ENCODE results near the gene UGCG.
A peak's percentile ranks its signal among the peaks of the same experiment; 100 is the strongest.

UGCG gene

DNA sequence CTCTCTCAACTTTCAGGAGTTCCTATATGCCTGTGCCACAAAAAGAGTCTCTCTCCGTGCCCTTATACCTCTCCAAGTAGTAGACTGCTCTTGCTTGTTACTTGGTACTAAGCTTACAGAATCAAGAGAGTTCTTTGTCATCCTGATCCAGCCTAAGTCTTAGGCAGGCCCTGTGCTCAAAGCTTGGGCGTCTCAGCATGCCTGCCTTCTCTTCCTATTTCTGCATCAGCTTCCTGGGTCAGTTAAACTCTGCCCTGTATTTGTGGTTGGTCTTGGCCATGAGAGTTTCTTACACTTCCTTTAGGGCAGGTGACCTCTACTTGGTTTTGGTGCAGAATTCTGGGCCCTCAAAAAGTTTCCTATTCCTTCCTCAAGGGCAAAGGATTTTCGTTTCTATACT, 33.0 kb upstream of the UGCG start:
- no peak for DNase-seq (ENCODE audit: low spot score)
- TF ChIP-seq, protein P1, sequence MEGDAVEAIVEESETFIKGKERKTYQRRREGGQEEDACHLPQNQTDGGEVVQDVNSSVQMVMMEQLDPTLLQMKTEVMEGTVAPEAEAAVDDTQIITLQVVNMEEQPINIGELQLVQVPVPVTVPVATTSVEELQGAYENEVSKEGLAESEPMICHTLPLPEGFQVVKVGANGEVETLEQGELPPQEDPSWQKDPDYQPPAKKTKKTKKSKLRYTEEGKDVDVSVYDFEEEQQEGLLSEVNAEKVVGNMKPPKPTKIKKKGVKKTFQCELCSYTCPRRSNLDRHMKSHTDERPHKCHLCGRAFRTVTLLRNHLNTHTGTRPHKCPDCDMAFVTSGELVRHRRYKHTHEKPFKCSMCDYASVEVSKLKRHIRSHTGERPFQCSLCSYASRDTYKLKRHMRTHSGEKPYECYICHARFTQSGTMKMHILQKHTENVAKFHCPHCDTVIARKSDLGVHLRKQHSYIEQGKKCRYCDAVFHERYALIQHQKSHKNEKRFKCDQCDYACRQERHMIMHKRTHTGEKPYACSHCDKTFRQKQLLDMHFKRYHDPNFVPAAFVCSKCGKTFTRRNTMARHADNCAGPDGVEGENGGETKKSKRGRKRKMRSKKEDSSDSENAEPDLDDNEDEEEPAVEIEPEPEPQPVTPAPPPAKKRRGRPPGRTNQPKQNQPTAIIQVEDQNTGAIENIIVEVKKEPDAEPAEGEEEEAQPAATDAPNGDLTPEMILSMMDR (IDR thresholded peaks at IDR 0.05; ENCODE audit: extremely low read depth, missing control alignments): no peak

DNA sequence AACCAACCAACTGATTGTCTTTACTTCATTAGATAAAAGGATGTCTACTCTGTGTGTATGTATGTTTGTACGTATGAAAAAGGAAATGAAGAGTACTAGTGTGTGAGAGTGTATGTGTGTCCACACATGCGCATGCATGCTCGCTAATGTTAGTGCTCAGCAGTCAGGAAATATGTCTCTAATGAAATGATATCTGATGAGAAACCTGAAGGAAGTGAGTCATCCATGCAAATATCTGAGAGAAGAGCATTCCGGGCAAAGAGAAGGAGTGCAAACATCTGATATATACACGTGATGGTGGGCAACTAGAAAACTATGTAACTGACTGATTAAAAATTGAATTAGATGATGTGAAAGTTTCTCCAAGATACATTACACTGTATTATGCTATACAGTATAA, 29.6 kb upstream of the UGCG start:
- TF ChIP-seq, protein P1 (IDR thresholded peaks at IDR 0.05; ENCODE audit: extremely low read depth, missing control alignments): no peak
- no peak for DNase-seq (ENCODE audit: low spot score)

DNA sequence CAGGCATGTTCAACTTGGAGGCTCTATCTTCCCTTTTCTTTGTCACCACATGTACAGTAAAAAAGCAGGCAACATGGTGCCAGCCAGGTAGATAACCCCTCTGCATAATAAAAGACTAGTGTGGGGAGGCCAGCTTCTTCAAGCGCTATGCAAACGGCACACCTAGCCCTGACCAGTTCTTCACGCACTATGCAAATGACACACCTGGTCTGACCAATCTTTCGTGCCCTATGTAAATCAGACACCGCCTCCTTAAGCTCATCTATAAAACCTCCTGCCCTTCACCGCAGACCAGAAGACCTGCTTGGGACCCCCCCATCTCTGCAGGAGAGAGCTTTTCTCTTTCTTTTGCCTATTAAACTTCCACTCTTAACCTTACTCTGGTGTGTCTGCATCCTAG, 28.1 kb upstream of the UGCG start:
- TF ChIP-seq, protein P1 (IDR thresholded peaks at IDR 0.05; ENCODE audit: extremely low read depth, missing control alignments): no peak
- no peak for DNase-seq (ENCODE audit: low spot score)

DNA sequence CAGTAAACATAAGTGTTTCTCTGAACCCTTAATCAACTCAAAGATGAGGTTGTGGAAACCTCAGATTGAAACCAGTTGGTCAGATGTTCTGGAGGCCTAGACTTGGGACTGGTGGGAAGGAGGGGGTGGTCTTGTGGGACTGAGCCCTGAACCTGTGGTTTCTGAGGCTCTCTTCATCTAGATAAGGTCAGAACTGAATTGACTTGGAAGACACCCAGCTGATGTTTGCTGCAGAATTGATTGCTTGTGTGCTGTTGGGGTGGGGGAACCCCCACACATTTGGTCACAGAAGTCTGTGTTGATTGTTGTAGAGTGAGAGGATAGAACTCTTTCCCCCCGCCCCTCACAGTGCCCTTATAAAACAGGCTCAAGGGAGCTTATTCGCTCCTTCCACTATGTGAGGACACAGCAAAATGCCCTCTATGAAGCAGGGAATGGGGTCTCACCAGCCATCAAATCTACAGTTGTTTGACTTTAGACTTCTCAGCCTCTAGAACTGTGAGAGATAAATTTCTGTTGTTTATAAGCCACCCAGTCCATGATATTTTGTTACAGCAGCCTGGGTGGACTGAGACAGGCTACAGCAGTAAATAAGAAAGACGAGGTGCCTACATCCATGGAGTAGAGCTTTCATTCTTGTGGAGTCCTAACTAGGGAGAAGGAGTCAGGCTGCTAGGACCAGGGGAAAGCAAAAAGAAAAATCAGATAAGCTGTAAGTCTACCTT, 25.7 kb upstream of the UGCG start:
- TF ChIP-seq, protein P1 (IDR thresholded peaks at IDR 0.05; ENCODE audit: extremely low read depth, missing control alignments): no peak

DNA sequence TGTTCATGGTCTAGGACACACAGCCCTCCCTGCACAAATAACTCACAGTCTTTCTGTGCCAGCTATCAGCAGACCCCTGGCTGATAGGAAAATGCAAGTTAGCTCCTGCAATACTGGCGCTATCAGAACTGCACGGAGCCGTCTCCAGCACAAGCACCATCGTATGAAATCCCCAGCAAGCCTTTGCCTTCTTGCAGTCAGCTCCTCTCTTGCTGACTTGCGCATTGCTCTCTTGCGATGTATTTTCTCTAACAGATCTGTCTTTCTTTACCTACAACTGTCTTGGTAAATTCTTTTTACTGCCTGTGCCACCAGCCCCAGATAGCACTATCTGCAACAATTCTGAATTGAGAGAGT, 25.1 kb upstream of the UGCG start:
- TF ChIP-seq, protein P1 (IDR thresholded peaks at IDR 0.05; ENCODE audit: extremely low read depth, missing control alignments): no peak

More for the DNA sequence above, 25.7 kb upstream of the UGCG start:
- DNase-seq (ENCODE audit: low spot score): peak; percentile 26

DNA sequence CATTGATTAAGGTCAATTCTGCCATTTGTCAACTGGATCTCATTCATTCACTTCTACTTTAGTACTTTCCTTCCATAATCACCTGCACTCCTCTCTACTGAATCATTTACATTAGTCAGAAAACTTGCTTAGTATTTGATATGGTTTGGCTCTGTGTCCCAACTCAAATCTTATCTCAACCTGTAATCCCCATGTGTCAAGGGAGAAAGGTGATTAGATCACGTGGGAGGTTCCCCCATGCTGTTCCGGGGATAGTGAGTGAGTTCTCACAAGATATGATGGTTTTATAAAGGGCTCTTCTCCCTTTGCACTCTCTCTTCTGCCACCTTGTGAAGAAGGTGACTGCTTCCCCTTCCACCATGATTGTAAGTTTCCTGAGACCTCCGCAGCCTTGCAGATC, 23.7 kb upstream of the UGCG start:
- TF ChIP-seq, protein P1 (IDR thresholded peaks at IDR 0.05; ENCODE audit: extremely low read depth, missing control alignments): no peak
- DNase-seq (ENCODE audit: low spot score): no peak

More for the DNA sequence above, 25.1 kb upstream of the UGCG start:
- no peak for DNase-seq (ENCODE audit: low spot score)

DNA sequence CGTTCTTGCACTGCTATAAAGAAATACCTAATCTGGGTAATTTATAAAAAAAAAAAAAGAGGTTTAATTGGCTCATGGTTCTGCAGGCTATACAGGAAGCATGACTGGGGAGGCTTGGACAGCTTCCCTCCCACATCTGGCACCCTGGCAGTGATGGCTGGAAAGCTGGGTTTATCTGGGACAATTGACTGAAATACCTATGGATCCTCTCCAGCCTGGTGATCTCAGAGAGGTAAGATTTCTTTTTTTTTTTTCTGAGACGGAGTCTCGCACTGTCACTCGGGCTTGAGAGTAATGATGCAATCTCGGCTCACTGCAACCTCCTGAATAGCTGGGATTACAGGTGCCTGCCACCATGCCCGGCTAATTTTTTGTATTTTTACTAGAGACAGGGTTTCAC, 22.7 kb upstream of the UGCG start:
- no peak for DNase-seq (ENCODE audit: low spot score)
- TF ChIP-seq, protein P1 (IDR thresholded peaks at IDR 0.05; ENCODE audit: extremely low read depth, missing control alignments): no peak

Measured in GM20000 (cell line).